ENCODE results near the gene SHOC2.

Gene SHOC2

GRCh38 chr10:110923856-110924493 is 4.6 kb downstream of the SHOC2 start:
- TF ChIP-seq CTCF (IDR thresholded peaks at IDR 0.05; ENCODE audit: control insufficient read depth, insufficient read depth, low read depth, low read length, missing control alignments), result no peak
- H3K4me3 ChIP-seq (ENCODE audit: control insufficient read depth, low read depth, low read length), result no peak overlapping the region
- no peak for DNase-seq (ENCODE audit: low read depth)

GRCh38 chr10:110927461-110927860 is 8.1 kb downstream of the SHOC2 start:
- no peak for TF ChIP-seq CTCF (IDR thresholded peaks at IDR 0.05; ENCODE audit: control insufficient read depth, insufficient read depth, low read depth, low read length, missing control alignments)
- DNase-seq (ENCODE audit: low read depth), result no peak
- no peak overlapping the region for H3K4me3 ChIP-seq (ENCODE audit: control insufficient read depth, low read depth, low read length)

- no peak for TF ChIP-seq CTCF (IDR thresholded peaks at IDR 0.05; ENCODE audit: control insufficient read depth, insufficient read depth, low read depth, low read length, missing control alignments)
- DNase-seq (ENCODE audit: low read depth), result no peak
- no peak overlapping the region for H3K4me3 ChIP-seq (ENCODE audit: control insufficient read depth, low read depth, low read length)
Observed at GRCh38 chr10:110931769-110932381, 12.5 kb downstream of the SHOC2 start.

- TF ChIP-seq CTCF (IDR thresholded peaks at IDR 0.05; ENCODE audit: control insufficient read depth, insufficient read depth, low read depth, low read length, missing control alignments), result no peak
Observed at GRCh38 chr10:110932505-110933180, 13.2 kb downstream of the SHOC2 start.

GRCh38 chr10:110936757-110937156 is 17.4 kb downstream of the SHOC2 start:
- no peak for DNase-seq (ENCODE audit: low read depth)
- no peak overlapping the region for H3K4me3 ChIP-seq (ENCODE audit: control insufficient read depth, low read depth, low read length)
- no peak for TF ChIP-seq CTCF (IDR thresholded peaks at IDR 0.05; ENCODE audit: control insufficient read depth, insufficient read depth, low read depth, low read length, missing control alignments)

More at GRCh38 chr10:110932505-110933180, 13.2 kb downstream of the SHOC2 start:
- DNase-seq (ENCODE audit: low read depth), result no peak
- H3K4me3 ChIP-seq (ENCODE audit: control insufficient read depth, low read depth, low read length), result no peak overlapping the region

GRCh38 chr10:110939419-110939818 is 20.0 kb downstream of the SHOC2 start:
- no peak for DNase-seq (ENCODE audit: low read depth)
- no peak overlapping the region for H3K4me3 ChIP-seq (ENCODE audit: control insufficient read depth, low read depth, low read length)
- TF ChIP-seq CTCF (IDR thresholded peaks at IDR 0.05; ENCODE audit: control insufficient read depth, insufficient read depth, low read depth, low read length, missing control alignments), result no peak

Data from AG09309 (cell line).